GM10266 (cell line): ENCODE measurements around the gene SPANXA1.
"Not testable (repeated sequence)": the region's sequence is repeated elsewhere in the genome, so short reads cannot be mapped to it uniquely, and the experiment has no call there.

ENCODE experiments used
- DNase-seq: peaks from one replicate; pipeline ENCODE4 v3.0.0; 2012; ENCODE audit errors: extremely low spot score
- CTCF ChIP-seq: IDR thresholded peaks from 2 replicates; pipeline ENCODE4 v1.5.1; 2012; ENCODE audit warnings: mild to moderate bottlenecking, low read depth; ENCODE audit not compliant: control insufficient read depth, insufficient read depth; ENCODE audit errors: missing control alignments

The SPANXA1 gene

DNA sequence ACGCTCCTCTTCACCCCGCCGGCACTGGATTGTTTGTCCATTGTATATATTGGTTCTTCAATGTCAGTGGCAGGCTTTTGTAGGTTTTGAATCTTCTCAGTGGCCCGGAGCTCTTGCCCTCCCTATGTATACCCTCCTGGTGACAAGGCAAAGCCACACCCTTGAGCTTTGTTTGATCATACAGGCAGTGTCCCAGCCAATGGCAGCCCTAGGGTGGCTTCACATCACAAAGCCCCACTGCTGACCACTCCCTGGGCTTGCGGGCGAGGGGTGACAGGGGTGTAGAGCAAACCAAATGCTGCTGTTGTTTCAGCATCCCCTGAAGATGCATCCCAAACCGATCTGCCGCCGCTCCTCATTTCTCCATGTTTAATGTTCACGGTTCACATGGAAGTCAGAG lies at the start of gene SPANXA1:
Gene SPANXA1, minus strand, starts transcription at position 101 of the 400 bp plus-strand sequence. Its CDS starts 60 bp downstream, at position 41.
- DNase-seq, result not testable (repeated sequence)

DNA sequence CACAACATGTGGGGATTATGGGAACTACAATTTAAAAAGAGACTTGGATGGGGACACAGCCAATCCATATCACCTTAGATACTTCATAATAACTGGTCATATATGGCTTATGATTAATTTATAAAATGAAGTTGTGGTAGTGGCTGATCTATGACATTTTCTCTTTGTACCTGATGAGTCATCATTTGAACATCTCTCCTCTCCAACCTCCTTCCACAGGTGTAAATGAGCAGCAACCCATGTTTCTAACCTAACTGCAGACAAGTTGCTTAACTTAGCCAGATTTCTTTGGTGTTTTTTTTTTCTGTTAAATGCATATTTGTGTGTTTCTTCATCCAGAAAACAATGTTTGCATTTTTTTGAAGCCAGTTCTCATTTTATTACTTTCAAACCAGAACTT lies 47.6 kb upstream of the SPANXA1 start:
- no peak for DNase-seq
- no peak for TF ChIP-seq CTCF

- no peak for TF ChIP-seq CTCF
- DNase-seq, result no peak
Observed at GRCh38 chrX:141619336-141619735, 34.8 kb upstream of the SPANXA1 start.

GRCh38 chrX:141609111-141609510 lies 24.6 kb upstream of the SPANXA1 start:
- TF ChIP-seq CTCF, result no peak
- DNase-seq, result no peak

DNA sequence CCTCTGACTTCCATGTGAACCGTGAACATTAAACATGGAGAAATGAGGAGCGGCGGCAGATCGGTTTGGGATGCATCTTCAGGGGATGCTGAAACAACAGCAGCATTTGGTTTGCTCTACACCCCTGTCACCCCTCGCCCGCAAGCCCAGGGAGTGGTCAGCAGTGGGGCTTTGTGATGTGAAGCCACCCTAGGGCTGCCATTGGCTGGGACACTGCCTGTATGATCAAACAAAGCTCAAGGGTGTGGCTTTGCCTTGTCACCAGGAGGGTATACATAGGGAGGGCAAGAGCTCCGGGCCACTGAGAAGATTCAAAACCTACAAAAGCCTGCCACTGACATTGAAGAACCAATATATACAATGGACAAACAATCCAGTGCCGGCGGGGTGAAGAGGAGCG lies 4.9 kb upstream of the SPANXA1 start, which contains the start of gene SPANXA2:
Gene SPANXA2, plus strand, starts transcription at position 301 of the 400 bp plus-strand sequence. Its CDS starts 60 bp downstream, at position 361.
- not testable (repeated sequence) for DNase-seq

DNA sequence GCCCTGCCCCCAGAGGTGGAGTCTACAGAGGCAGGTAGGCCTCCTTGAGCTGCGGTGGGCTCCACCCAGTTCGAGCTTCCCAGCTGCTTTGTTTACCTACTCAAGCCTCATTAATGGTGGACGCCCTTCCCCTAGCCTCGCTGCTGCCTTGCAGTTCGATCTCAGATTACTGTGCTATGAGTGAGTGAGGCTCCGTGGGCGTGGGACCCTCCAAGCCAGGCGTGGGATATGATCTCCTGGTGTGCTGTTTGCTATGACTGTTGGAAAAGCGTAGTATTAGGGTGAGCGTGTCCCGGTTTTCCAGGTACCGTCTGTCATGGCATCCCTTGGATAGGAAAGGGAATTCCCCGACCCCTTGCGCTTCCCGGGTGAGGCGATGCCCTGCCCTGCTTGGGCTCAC lies 42.0 kb downstream of the SPANXA1 start:
- not testable (repeated sequence) for DNase-seq
